Endothelial cell of umbilical vein (primary cell): ENCODE measurements around the gene CDC14B. TPM values are rescaled to one million over a fixed set of nuclear protein-coding genes. Genes with fewer than 3 reads are reported as not detected.

Experiments
- BruUV-seq: library from RNA; stranded (reverse); fragments of 400-500 nt; replicated peaks from 2 replicates; lab custom pipeline; 2021; lab: Mats Ljungman, UMichigan
- CTCF ChIA-PET: fragments of 300-600, 350-600 bp; sonication (Branson Sonifier 250); formaldehyde crosslinking; loops from one replicate; lab custom pipeline; 2021; ENCODE audit warnings: antibody characterized with exemption, inconsistent platforms; lab: Charles Lee
- POLR2A ChIA-PET: fragments of 300-600, 350-600 bp; sonication (Branson Sonifier 250); formaldehyde crosslinking; loops from one replicate; lab custom pipeline; 2021; ENCODE audit warnings: antibody characterized with exemption, inconsistent platforms; lab: Charles Lee
- DNase-seq: peaks from one replicate; pipeline ENCODE4 v3.0.0-alpha.2; 2011; ENCODE audit warnings: low read depth, low spot score
- FAIRE-seq: peaks from 2 replicates; lab custom pipeline; 2011; peaks lifted over from hg19 to GRCh38; lab: Jason Lieb, UNC
- H2AFZ ChIP-seq: 2 replicates; pipeline ENCODE4 v1.6.0; 2012; ENCODE audit warnings: low read depth, low read length, control low read depth, inconsistent platforms
- H3K27ac ChIP-seq: 2 replicates; pipeline ENCODE4 v1.5.1; 2011; ENCODE audit warnings: low read depth, mild to moderate bottlenecking, control low read depth, low read length, moderate library complexity; ENCODE audit not compliant: insufficient read depth
- H3K27me3 ChIP-seq, 2 experiments: 2 replicates each; pipeline versions ENCODE4 v1.6.0 to v1.6.1; 2011; ENCODE audit warnings: low read length in 2 of 2, mixed read lengths in 1 of 2; ENCODE audit not compliant: control insufficient read depth in 2 of 2, insufficient read depth in 2 of 2
- H3K36me3 ChIP-seq, 2 experiments: 2 replicates in 1 of 2; 3 replicates in 1 of 2; pipeline ENCODE4 v1.5.1; 2011; ENCODE audit warnings: low read length in 2 of 2, mild to moderate bottlenecking in 1 of 2, moderate library complexity in 1 of 2; ENCODE audit not compliant: control insufficient read depth in 2 of 2, insufficient read depth in 2 of 2; ENCODE audit errors: extremely low read depth in 1 of 2
- H3K4me1 ChIP-seq: 3 replicates; pipeline ENCODE4 v1.5.1; 2011; ENCODE audit warnings: mild to moderate bottlenecking, low read length; ENCODE audit not compliant: control insufficient read depth, insufficient read depth; ENCODE audit errors: extremely low read depth
- H3K4me2 ChIP-seq: 2 replicates; pipeline ENCODE4 v1.6.1; 2011; ENCODE audit warnings: low read length, control low read depth, mixed read lengths; ENCODE audit not compliant: insufficient read depth
- H3K4me3 ChIP-seq, 3 experiments: fragments of 200-600 bp in 1 of 3; sonication (generic), shearing (Covaris generic) in 1 of 3; replicated peaks in 1 of 3; 2 replicates each; pipeline ENCODE4 v1.5.1; 2011 to 2016; ENCODE audit warnings: control low read depth in 3 of 3, low read length in 3 of 3, mild to moderate bottlenecking in 2 of 3, inconsistent platforms in 1 of 3, low read depth in 1 of 3, moderate library complexity in 1 of 3; ENCODE audit not compliant: insufficient read depth in 1 of 3
- H3K79me2 ChIP-seq: 2 replicates; pipeline ENCODE4 v1.6.0; 2012; ENCODE audit warnings: low read length, inconsistent platforms; ENCODE audit not compliant: control insufficient read depth, insufficient read depth
- H3K9ac ChIP-seq: replicated peaks from 2 replicates; pipeline ENCODE3; 2011; ENCODE audit warnings: low read length, control low read depth; ENCODE audit not compliant: insufficient read depth; ENCODE audit errors: extremely low read depth
- H3K9me1 ChIP-seq: replicated peaks from 3 replicates; pipeline ENCODE4 v1.6.0; 2011; ENCODE audit warnings: mild to moderate bottlenecking, low read length; ENCODE audit not compliant: control insufficient read depth, insufficient read depth; ENCODE audit errors: extremely low read depth
- H3K9me3 ChIP-seq: replicated peaks from 2 replicates; pipeline ENCODE4 v1.5.1; 2012; ENCODE audit warnings: low read length, inconsistent platforms; ENCODE audit not compliant: control insufficient read depth, insufficient read depth
- H4K20me1 ChIP-seq: replicated peaks from 2 replicates; pipeline ENCODE3; 2011; ENCODE audit warnings: mild to moderate bottlenecking, low read length; ENCODE audit not compliant: control insufficient read depth, insufficient read depth; ENCODE audit errors: extremely low read depth
- CTCF ChIP-seq, 2 donors: IDR thresholded peaks; 1 replicate in 1 of 2; 2 replicates in 1 of 2; pipeline ENCODE4 v1.5.1; 2011; ENCODE audit warnings: low read length in 2 of 2, mild to moderate bottlenecking in 2 of 2, moderate library complexity in 2 of 2, control low read depth in 1 of 2, inconsistent platforms in 1 of 2, low read depth in 1 of 2; ENCODE audit not compliant: insufficient read depth in 1 of 2; ENCODE audit errors: extremely low read depth in 1 of 2
- EZH2 ChIP-seq: IDR thresholded peaks from 2 replicates; pipeline ENCODE4 v1.6.1; 2012; ENCODE audit warnings: borderline replicate concordance, low read depth, mild to moderate bottlenecking, moderate library complexity, low read length, inconsistent platforms; ENCODE audit not compliant: severe bottlenecking
- FOS ChIP-seq: IDR thresholded peaks from 2 replicates; pipeline ENCODE4 v1.6.1; 2011; ENCODE audit warnings: mild to moderate bottlenecking, low read length, moderate library complexity, borderline replicate concordance; ENCODE audit not compliant: insufficient read depth
- GATA2 ChIP-seq: IDR thresholded peaks from 2 replicates; pipeline ENCODE4 v1.7.0; 2011; ENCODE audit warnings: low read depth, mild to moderate bottlenecking, moderate library complexity, mixed read lengths, low read length; ENCODE audit not compliant: insufficient read length, insufficient read depth
- JUN ChIP-seq: IDR thresholded peaks from 2 replicates; pipeline ENCODE4 v1.6.1; 2011; ENCODE audit warnings: borderline replicate concordance, low read depth; ENCODE audit not compliant: insufficient read length, insufficient read depth
- MAX ChIP-seq: IDR thresholded peaks from 2 replicates; pipeline ENCODE4 v1.6.1; 2011; ENCODE audit not compliant: insufficient read depth, insufficient read length
- MYC ChIP-seq: IDR thresholded peaks from one replicate; pipeline ENCODE4 v1.6.1; 2011; ENCODE audit warnings: mild to moderate bottlenecking, low read depth, low read length
- POLR2A ChIP-seq: IDR thresholded peaks from 2 replicates; pipeline ENCODE4 v1.6.1; 2012; ENCODE audit warnings: low read depth, mild to moderate bottlenecking, control low read depth, low read length
- POLR2AphosphoS5 ChIP-seq: IDR thresholded peaks from 2 replicates; pipeline ENCODE4 v1.6.1; 2012; ENCODE audit warnings: low read depth, mild to moderate bottlenecking, control low read depth, low read length, moderate library complexity; ENCODE audit not compliant: insufficient read depth
- dilution Hi-C: fragments of 300-500 bp; cut with MboI; formaldehyde crosslinking; loops from one replicate; pipeline ENCODE4 v1.15.0; 2019; ENCODE audit warnings: low sequenced_read_pairs; ENCODE audit not compliant: extremely low pct_ligation_motif_present
- intact Hi-C: fragments of 100-400 bp; cut with micrococcal nuclease; formaldehyde crosslinking; loops from one replicate; pipeline ENCODE4 v1.10.0; 2022
- polyA plus RNA-seq, 4 experiments: library from polyadenylated mRNA; depleted of rRNA in 3 of 4; stranded (reverse) in 3 of 4; unstranded in 1 of 4; fragments of >200 nt; gene quantifications; 2 replicates each; pipeline versions ENCODE4 v1.2.1 to v1.2.3, GENCODE V29; 2011 to 2012; ENCODE audit warnings: missing spikeins in 1 of 4
- total RNA-seq: library from RNA; stranded (reverse); gene quantifications from 2 replicates; pipeline ENCODE4 v1.2.3, GENCODE V29; 2021

CDC14B gene
- total and polyA plus RNA-seq, 2 donors (not counting 3 experiments of a cell fraction or from before 2014, with no cell fraction given): 0.39 to 0.93 TPM

GRCh38 chr9:96485280-96485679 is 134.4 kb downstream of the CDC14B start:
- FAIRE-seq (no peak), DNase-seq (no peak)
- H3K79me2 ChIP-seq: no peaks in the 10 kb centered on the region
- ChIA-PET POLR2A (no interaction called here), CTCF (interaction anchor here (1.3 kb wide), 1 partner anchor 35 kb away, joined by 3 read pairs; the partner anchor contains the start of gene HABP4)
- H3K9me1 ChIP-seq: no peaks in the 10 kb centered on the region
- BruUV-seq: no TSS peak
- no peak overlapping the region for H2AFZ ChIP-seq
- no peak overlapping the region for H3K27ac ChIP-seq
- dilution Hi-C loops (no loop called here), intact Hi-C loops (no loop called here)
- H3K9ac ChIP-seq: no peak overlapping the region
- no peaks in the 10 kb centered on the region for H3K27me3 ChIP-seq
- no peak for TF ChIP-seq JUN
- no peak for TF ChIP-seq FOS
- no peak for TF ChIP-seq POLR2AphosphoS5
- no peak for TF ChIP-seq POLR2A
- no peak for TF ChIP-seq MYC
- no peak for TF ChIP-seq GATA2
- TF ChIP-seq MAX: no peak
- TF ChIP-seq EZH2: no peak
- no peak for TF ChIP-seq CTCF (IDR thresholded peaks at IDR 0.05; ENCODE audit: extremely low read depth in 1 of 2, insufficient read depth in 1 of 2, low read depth in 1 of 2, low read length in 2 of 2)
- H3K4me1 ChIP-seq: no peaks in the 10 kb centered on the region
- H3K36me3 ChIP-seq: peaks cover 3% of the 10 kb centered on the region in 2 experiments
- H3K4me3 ChIP-seq: no peak overlapping the region
- no peaks in the 10 kb centered on the region for H4K20me1 ChIP-seq
- H3K4me2 ChIP-seq: no peak overlapping the region
- no peaks in the 10 kb centered on the region for H3K9me3 ChIP-seq
